ENCODE data around the gene ERMN.

GRCh38 chr2:157348291-157348921, 22.8 kb upstream of the ERMN start:
- no peak for TF ChIP-seq CTCF (IDR thresholded peaks at IDR 0.05)
- no peak for TF ChIP-seq POLR2A (IDR thresholded peaks at IDR 0.05)

Measured in prostate gland (tissue), 2 donors.